Vagina (tissue), 2 donors: Measurements from ENCODE around the gene RCL1. TPM values are rescaled to one million over a fixed set of nuclear protein-coding genes. Genes with fewer than 3 reads are reported as not detected.

Experiments used
- DNase-seq, 2 donors: peaks; one replicate each; pipeline ENCODE4 v3.0.0-alpha.2; 2017; ENCODE audit errors: extremely low spot score in 2 of 2
- H3K27ac ChIP-seq: fragments of 200-600 bp; sonication (generic); one replicate; pipeline ENCODE4 v1.5.1; 2019
- H3K27me3 ChIP-seq: fragments of 200-600 bp; sonication (generic); one replicate; pipeline ENCODE4 v1.5.1; 2019
- H3K36me3 ChIP-seq, 2 donors: fragments of 200-600 bp; sonication (generic); one replicate each; pipeline ENCODE4 v1.5.1; 2017 to 2019
- H3K4me1 ChIP-seq: fragments of 200-600 bp; sonication (generic); one replicate; pipeline ENCODE4 v1.5.1; 2019
- H3K4me3 ChIP-seq, 2 donors: fragments of 200-600 bp; sonication (generic); 1 replicate in 1 of 2; 2 replicates in 1 of 2; pipeline ENCODE4 v1.5.1; 2016 to 2019
- H3K9me3 ChIP-seq: fragments of 200-600 bp; sonication (generic); one replicate; pipeline ENCODE4 v1.5.1; 2019
- POLR2A ChIP-seq, 2 donors: fragments of 450-650 bp; IDR thresholded peaks; one replicate each; pipeline ENCODE4 v1.6.1; 2017; ENCODE audit warnings: antibody characterized with exemption in 2 of 2, mild to moderate bottlenecking in 2 of 2, moderate library complexity in 2 of 2
- POLR2AphosphoS5 ChIP-seq, 2 donors: sonication (generic); formaldehyde crosslinking; IDR thresholded peaks; one replicate each; pipeline ENCODE4 v1.9.0; 2017; ENCODE audit warnings: antibody characterized with exemption in 2 of 2, mild to moderate bottlenecking in 2 of 2, low read depth in 1 of 2; ENCODE audit not compliant: insufficient read depth in 1 of 2
- intact Hi-C: fragments of 100-400 bp; cut with DNase I; formaldehyde crosslinking; loops from one replicate; pipeline ENCODE4 v1.15.1; 2023
- total RNA-seq: library from RNA; depleted of rRNA; stranded (reverse); fragments of >200 nt; gene quantifications from one replicate; pipeline ENCODE4 v1.2.3, GENCODE V29; 2016
- TF ChIP-seq, protein P1 (sequence below), 3 experiments: fragments of 450-650 bp in 2 of 3; fragments of 200-600 bp in 1 of 3; sonication (generic) in 1 of 3; IDR thresholded peaks; one replicate each; pipeline ENCODE4 v1.5.1; 2017 to 2019; ENCODE audit warnings: antibody characterized with exemption in 3 of 3, mild to moderate bottlenecking in 2 of 3, moderate library complexity in 2 of 3

The RCL1 gene
- total RNA-seq, 1 donor from 2014 or later = 24.8 TPM

DNA sequence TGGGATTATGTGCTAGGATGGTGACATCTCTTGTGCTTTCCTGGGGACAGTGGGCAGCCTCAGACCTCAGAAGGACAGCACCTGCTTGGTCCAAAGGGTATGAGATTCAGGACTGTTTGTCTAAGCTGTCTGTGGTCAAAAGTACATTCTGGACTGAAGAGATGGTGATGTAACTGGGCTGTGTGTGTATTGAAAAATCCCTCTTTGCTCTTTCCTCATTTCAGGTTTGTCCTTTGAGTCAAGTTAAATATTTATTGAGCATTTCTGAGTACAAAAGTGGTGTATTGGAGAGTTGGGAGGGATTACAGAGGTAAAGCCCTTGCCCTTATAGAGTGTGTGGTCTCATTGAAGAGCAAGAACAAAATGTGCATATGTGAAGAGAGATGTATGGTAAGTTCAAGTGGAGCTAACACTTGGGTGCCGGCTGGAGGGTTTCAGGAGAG, 46.7 kb downstream of the RCL1 start:
- intact Hi-C loops = no loop called here
- no peak for TF ChIP-seq POLR2A (IDR thresholded peaks at IDR 0.05)
- DNase-seq = no peak
- Histone ChIP-seq H3K27me3 (no peaks in the 10 kb centered on the region), H3K27ac (no peak overlapping the region), H3K4me3 (no peak overlapping the region), H3K9me3 (no peaks in the 10 kb centered on the region), H3K36me3 (peaks cover 0 to 9% of the 10 kb centered on the region in 2 donors), H3K4me1 (no peaks in the 10 kb centered on the region)

DNA sequence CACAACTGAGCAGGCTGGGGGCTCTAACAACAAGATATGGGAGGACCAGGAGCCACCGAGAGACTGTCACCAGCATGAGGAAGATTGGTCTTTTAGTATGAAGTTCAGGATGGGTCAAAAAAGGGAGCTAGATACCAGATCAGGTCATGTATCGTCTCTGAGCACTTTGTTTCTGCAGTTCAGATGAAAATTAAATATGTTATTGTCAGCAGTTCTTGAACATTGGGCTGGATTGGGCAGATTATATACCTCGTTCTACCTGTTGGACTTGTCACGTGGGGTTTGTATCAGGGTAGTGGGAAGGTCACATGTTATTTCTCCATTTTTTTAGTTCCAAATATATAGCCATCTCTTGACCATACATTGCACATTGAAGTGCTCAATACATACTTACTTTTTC, 47.3 kb downstream of the RCL1 start:
- intact Hi-C loops = no loop called here

DNA sequence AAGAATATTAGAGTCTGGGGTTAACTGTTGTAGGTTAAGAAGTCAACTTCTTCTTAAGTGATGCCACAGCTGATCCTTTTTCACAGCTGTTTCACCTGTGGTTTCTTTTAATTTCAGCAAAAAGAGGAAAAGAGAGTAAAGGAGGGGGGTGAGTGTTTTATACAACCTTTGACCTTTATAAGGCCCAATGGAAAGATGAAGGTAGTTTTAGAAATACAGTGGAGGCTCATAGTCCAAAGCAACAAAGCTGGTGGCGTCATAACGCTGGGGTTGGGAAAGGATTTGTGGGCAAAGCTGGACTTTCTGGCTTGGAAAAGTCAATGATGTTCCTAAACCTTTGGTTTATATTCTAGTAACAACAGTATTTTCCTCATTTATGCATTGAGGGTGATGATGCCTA, 49.5 kb downstream of the RCL1 start:
- H3K4me3 ChIP-seq = no peak overlapping the region
- H3K9me3 ChIP-seq = no peaks in the 10 kb centered on the region
- H3K27ac ChIP-seq = no peak overlapping the region
- DNase-seq = no peak
- intact Hi-C loops = no loop called here
- no peaks in the 10 kb centered on the region for H3K27me3 ChIP-seq
- TF ChIP-seq POLR2AphosphoS5 (IDR thresholded peaks at IDR 0.05; ENCODE audit: insufficient read depth in 1 of 2, low read depth in 1 of 2) = no peak
- no peak for TF ChIP-seq POLR2A (IDR thresholded peaks at IDR 0.05)
- TF ChIP-seq, protein P1, sequence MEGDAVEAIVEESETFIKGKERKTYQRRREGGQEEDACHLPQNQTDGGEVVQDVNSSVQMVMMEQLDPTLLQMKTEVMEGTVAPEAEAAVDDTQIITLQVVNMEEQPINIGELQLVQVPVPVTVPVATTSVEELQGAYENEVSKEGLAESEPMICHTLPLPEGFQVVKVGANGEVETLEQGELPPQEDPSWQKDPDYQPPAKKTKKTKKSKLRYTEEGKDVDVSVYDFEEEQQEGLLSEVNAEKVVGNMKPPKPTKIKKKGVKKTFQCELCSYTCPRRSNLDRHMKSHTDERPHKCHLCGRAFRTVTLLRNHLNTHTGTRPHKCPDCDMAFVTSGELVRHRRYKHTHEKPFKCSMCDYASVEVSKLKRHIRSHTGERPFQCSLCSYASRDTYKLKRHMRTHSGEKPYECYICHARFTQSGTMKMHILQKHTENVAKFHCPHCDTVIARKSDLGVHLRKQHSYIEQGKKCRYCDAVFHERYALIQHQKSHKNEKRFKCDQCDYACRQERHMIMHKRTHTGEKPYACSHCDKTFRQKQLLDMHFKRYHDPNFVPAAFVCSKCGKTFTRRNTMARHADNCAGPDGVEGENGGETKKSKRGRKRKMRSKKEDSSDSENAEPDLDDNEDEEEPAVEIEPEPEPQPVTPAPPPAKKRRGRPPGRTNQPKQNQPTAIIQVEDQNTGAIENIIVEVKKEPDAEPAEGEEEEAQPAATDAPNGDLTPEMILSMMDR (IDR thresholded peaks at IDR 0.05) = no peak
- peaks cover 0 to 20% of the 10 kb centered on the region in 2 donors for H3K36me3 ChIP-seq
- no peaks in the 10 kb centered on the region for H3K4me1 ChIP-seq

More for the DNA sequence above, 47.3 kb downstream of the RCL1 start:
- no peak overlapping the region for H3K27ac ChIP-seq
- H3K4me3 ChIP-seq = no peak overlapping the region
- no peaks in the 10 kb centered on the region for H3K27me3 ChIP-seq
- no peak for DNase-seq
- peaks cover 0 to 14% of the 10 kb centered on the region in 2 donors for H3K36me3 ChIP-seq
- TF ChIP-seq POLR2AphosphoS5 (IDR thresholded peaks at IDR 0.05; ENCODE audit: insufficient read depth in 1 of 2, low read depth in 1 of 2) = no peak
- TF ChIP-seq, protein P1 (IDR thresholded peaks at IDR 0.05) = no peak
- TF ChIP-seq POLR2A (IDR thresholded peaks at IDR 0.05) = no peak
- no peaks in the 10 kb centered on the region for H3K4me1 ChIP-seq
- H3K9me3 ChIP-seq = no peaks in the 10 kb centered on the region

DNA sequence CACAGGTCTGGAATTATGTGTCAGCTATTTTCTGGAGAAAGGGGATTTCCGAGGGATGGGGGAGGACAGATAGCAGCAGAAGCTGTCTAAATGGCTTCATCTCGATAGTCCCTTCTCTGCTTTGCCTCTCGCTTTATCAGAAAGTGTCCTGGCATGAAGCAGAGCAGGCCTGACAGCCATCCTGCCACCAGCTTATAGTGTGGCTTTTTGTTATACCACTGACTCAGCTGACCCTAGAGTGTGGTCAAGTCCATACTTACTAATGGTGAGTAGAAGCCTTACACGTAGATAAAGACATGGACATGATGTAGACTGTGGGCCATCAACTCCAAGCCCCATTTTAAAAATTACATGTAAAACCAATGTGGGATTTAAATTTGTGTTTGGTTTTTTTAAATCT, 50.0 kb downstream of the RCL1 start:
- intact Hi-C loops = no loop called here
- peaks cover 0 to 20% of the 10 kb centered on the region in 2 donors for H3K36me3 ChIP-seq
- H3K27me3 ChIP-seq = no peaks in the 10 kb centered on the region
- TF ChIP-seq, protein P1 (IDR thresholded peaks at IDR 0.05) = no peak
- no peak for TF ChIP-seq POLR2A (IDR thresholded peaks at IDR 0.05)
- no peak for TF ChIP-seq POLR2AphosphoS5 (IDR thresholded peaks at IDR 0.05; ENCODE audit: insufficient read depth in 1 of 2, low read depth in 1 of 2)
- H3K27ac ChIP-seq = no peak overlapping the region
- H3K9me3 ChIP-seq = no peaks in the 10 kb centered on the region
- H3K4me1 ChIP-seq = no peaks in the 10 kb centered on the region
- no peak for DNase-seq
- H3K4me3 ChIP-seq = no peak overlapping the region

DNA sequence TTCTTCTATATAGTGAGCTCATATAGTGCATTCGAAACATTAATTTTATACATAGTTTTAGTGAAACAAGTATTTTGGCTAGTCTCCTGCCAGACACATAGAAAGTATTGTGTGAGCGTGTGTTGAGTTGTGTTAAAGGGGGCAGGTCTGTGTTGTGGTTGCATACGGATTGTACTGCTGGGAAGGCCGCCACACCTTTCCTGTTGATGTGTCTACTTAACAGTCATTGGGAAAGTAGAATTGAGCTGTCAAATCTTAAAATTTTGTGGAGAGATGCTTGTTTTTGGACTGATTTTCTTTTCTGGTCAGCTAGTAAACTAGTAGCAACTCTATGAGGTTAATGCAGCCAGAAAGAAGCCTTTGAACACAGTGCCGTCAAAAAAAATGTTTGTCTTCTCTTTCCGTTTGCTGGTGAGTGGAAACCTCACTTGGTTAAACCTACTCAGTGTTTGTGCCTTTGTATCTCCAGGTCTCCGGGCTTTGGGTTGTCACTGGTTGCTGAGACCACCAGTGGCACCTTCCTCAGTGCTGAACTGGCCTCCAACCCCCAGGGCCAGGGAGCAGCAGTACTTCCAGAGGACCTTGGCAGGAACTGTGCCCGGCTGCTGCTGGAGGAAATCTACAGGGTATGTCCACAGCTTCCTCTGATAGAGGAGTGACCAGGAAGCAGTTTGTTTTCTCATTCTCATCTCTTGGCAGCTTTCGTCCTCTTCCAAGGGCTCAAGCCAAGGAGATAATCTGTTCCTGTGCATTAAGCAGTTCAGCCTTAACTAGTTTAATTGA, 51.5 kb downstream of the RCL1 start:
- H3K27me3 ChIP-seq = no peaks in the 10 kb centered on the region
- TF ChIP-seq, protein P1 (IDR thresholded peaks at IDR 0.05) = no peak
- TF ChIP-seq POLR2AphosphoS5 (IDR thresholded peaks at IDR 0.05; ENCODE audit: insufficient read depth in 1 of 2, low read depth in 1 of 2) (no peak), POLR2A (IDR thresholded peaks at IDR 0.05) (no peak)
- intact Hi-C loops = no loop called here
- no peak overlapping the region for H3K4me3 ChIP-seq
- DNase-seq = no peak
- H3K9me3 ChIP-seq = no peaks in the 10 kb centered on the region
- no peaks in the 10 kb centered on the region for H3K4me1 ChIP-seq
- no peak overlapping the region for H3K27ac ChIP-seq
- H3K36me3 ChIP-seq = peaks cover 0 to 20% of the 10 kb centered on the region in 2 donors
